HG02981 (cell line): ENCODE measurements around the gene TCN2.
A peak's percentile ranks its signal among the peaks of the same experiment; 100 is the strongest.
"Not testable (repeated sequence)": the region's sequence is repeated elsewhere in the genome, so short reads cannot be mapped to it uniquely, and the experiment has no call there.

Source experiments
- ATAC-seq: cut with Tn5 transposase; IDR thresholded peaks from one replicate; pipeline ENCODE4 v1.9.1; 2021; ENCODE audit warnings: mild to moderate bottlenecking, moderate library complexity; ENCODE audit not compliant: unreplicated experiment

Gene TCN2

DNA sequence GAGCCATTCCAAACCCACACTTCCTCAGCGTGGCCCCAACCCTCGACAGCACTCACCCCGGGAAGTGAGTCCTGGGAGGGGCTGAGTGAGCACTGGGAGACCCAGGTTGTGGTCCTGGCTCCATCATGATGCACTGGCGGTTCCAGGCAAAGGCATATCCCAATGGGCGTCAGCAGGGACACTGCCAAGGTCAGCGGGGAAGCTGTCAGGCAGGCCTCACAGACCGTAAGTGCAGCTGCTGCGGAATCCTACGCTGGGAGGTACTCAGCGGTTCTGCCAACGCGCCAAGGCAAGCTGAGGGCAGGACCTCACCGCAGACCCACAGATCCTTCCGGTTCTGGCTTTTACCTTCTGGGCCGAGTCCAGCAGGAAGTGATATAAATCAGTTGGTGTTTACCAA lies 31.1 kb upstream of the TCN2 start:
- ATAC-seq: no peak

DNA sequence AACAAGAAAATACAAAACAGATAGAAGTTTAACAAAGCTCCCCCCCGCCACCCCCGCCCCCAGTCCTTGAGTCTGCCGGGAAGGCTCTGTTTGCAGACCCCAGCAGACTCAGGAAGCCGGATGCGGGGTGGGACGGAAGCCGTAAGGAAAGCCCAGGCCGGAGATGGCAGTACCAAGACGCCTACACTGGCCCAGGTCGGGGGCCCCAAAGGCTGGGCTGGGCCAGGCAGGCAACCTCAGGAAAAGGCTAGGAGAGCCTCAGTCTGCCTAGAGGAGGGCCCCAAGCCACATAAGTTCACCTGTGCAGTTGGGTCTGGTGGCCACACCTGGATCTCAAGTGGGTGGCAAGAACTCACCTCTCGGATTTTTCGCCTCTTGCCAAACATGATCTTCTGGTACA lies 28.5 kb upstream of the TCN2 start:
- ATAC-seq: no peak

DNA sequence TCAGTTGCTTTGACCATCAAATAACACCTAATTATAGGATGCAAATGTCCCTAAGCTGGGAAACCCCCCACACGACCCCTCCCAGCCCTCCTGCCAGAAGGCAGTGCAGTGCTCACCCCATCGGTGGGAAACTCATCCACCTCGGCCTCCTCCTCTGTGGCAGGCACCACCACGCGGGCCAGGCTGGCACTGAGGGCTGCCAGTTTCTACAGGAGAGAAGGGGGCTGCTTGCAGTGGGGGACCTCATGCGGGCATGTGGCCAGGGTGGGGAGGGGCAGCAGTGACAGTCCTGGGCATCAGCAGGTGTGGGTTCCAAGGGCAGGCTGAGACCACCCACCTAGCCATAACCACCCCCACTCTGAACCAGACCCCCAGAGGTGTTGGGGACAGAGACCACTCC lies 26.1 kb upstream of the TCN2 start:
- no peak for ATAC-seq

DNA sequence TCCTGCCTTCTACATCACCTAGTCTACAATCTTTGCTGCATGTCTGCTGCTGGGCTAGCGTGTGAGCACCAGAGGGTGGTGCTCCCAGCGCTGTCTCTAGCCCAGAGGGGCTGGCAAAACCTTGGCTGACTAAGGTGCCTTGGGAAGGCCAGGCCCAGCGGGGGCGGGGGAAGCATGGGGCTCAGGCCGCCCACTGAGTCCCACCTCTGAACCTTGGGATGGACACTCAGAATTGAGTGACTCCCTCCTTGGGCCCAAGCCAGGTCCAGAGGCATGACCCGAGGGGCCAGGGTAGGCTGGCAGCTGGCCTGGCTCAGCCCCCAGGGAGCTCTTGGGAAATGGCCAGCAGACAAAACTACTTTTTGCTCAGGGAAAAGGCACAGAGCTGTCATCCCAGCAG lies 24.9 kb upstream of the TCN2 start:
- ATAC-seq: no peak

DNA sequence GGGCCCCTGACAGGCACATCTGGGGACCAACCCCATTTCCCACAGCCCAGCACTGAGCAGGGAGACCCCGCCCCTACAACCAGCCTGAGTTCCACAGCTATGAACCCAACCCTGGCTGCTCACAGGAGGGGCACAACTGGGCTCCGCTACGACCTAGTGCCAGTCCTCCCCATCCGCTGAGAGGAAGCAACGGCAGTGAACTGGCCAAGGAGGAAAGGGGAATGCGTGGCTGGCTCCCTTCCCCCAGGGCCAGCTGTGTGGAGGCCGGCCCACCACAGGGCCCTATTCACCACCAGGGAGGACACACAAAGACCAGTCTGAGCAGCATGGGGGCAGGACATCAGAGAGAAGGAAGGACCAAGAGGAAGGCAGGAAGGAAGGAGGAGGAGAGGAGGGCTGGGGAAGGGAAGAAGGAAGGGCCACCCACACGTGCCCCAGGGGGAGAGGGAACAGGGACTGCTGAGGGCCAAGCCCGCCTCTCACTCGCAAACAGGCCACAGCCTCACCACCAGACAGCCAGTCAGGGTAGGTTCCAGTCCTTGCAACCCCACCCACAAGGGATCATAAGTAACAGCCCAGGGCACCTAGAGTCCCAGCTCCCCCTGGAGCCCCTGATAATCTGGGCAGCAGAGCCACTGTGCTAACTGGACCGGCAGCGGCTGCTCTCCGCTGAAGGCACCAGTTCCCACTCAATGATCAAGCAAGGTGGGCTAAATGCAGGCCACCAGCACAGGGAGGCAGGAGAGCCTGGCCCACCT lies 24.0 kb upstream of the TCN2 start:
- ATAC-seq: no peak

DNA sequence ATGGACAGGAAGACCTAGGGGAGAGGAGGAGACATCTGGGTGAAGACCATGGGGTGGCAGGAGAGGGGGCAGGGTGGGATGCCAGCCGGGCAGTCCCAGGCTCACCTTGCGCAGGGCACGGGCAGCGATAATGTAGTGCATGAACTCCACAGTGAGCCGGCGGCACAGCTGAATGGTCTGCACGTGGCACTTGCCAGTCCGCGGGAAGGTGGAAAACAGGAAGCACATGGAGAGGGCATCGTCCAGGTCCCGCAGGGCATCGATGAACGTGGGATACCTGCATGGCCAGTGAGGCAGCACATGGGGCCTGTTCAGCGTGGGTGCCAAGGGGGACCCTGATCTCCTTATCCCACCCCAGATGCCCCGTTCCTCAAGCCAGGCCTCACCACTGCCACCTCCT lies 22.5 kb upstream of the TCN2 start:
- ATAC-seq: no peak

DNA sequence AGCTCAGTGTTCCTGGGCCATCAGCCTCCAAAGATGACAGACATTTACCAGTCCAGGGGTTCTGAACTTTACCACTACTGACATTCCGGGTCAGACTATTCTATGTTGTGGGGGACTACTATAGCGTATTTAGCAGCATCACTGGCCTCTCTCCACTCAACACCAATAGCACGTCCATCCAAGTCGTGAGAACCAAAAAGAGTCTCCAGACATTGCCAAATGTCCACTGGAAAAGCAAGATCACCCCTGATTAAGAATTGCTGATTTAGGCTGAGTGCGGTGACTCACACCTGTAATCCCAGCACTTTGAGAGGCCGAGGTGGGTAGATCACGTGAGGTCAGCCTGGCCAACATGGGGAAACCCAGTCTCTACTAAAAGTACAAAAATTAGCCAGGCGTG lies 20.6 kb upstream of the TCN2 start:
- ATAC-seq: no peak

DNA sequence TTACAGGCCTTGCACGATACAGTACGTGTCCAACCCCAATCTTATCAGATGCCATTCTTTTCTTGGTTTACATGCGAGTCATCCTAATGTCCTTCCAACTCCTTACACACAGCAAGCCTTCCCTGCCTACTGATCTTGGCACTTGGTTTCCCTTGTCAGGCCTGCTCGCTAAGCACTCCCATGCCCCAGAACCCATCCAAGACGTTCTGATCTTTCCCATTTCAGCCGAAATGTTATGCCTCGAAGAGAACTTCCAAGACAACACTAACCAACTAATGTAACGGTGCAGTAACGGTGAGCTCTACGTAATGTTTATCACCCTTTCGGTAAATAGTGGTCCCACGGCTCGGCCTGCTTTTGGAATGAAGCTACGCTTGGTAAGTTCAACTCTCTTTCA lies 15.8 kb upstream of the TCN2 start:
- no peak for ATAC-seq

DNA sequence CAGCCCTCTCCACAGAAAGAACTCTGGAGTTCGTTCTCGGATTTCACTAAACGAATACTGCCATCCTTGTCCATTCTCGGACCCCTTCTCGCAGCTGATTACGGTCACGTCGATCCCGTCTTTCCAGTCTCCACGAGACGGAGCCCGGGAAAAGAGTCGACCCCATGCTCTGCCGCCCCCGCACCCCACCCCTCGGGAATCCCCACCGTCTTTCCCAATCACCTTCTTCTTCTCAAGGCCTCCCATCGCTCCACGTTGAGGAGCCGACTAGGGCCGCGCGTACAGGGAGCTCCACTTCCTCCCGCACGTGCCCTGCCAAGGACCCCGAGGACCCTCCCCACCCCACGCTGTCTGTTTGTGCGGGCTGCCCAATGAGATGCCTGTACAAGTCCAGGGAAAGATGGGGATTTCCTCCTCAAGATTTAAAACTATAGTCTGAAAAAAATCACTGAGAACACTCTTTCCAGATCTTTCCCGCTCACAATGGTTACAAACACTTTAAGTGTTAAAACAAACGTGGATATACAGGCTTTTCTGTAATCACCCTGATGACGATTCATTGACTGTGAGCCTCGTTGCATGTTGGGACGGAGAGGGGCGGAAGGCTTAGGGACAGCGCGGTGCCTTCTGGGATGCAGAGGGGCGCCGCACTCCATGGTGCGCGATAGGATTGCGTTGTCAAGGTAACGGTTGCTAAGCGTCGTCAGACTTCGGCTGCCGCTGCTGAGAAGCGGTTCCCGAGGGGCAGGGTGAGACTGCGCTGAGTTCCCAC lies 15.2 kb upstream of the TCN2 start, which contains the start of gene PES1:
Gene PES1, minus strand, starts transcription at position 323 of the 772 bp plus-strand sequence. Its CDS starts 77 bp downstream, at position 246.
- ATAC-seq: peak; percentile 96

DNA sequence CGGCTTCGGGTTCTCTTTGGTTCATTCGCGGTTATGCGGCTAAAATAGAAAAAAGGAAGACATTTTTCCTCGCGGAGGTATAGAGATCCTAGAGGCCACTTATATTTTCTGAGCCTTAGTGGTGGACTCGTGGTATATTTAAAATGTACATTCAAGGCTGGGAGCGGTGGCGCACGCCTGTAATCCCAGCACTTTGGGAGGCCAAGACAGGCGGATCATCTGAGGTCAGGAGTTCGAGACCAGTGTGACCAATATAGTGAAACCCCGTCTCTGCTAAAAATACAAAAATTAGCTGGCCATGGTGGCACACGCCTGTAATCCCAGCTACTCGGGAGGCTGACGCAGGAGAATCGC lies 14.6 kb upstream of the TCN2 start:
- ATAC-seq: not testable (repeated sequence)

DNA sequence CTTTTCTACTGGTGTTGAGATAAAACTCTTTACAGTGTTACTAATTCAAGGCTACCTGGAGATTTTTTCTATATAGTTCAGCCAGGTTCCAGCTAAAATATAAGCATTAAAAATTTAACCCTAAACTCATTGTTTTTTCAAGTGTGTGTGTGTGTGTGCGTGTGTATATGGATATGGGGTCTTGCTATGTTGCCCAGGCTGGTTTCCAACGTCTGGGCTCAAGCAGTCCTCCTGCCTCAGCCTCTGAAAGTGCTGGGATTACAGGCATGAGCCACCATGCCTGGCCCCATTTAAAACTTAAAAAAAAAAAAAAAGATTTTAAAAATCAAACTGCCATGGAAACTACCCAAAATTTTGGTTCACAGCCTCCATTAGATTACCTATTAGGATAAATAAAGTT lies 10.8 kb upstream of the TCN2 start:
- no peak for ATAC-seq

DNA sequence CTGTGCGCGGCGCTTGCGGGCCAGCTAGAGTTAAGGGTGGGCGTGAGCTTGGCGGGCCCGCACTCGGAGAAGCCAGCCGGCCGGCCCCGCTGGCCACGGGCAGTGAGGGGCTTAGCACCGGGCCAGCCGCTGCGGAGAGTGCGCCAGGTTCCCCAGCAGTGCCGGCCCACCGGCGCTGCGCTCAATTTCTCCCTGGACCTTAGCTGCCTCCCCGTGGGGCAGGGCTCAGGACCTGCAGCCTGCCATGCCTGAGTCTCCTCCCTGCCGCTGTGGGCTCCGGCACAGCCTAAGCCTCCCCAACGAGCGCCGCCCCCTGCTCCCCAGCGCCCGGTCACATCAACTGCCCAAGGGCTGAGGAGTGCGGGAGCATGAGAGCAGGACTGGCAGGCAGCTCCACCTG lies 10.1 kb upstream of the TCN2 start:
- no peak for ATAC-seq

DNA sequence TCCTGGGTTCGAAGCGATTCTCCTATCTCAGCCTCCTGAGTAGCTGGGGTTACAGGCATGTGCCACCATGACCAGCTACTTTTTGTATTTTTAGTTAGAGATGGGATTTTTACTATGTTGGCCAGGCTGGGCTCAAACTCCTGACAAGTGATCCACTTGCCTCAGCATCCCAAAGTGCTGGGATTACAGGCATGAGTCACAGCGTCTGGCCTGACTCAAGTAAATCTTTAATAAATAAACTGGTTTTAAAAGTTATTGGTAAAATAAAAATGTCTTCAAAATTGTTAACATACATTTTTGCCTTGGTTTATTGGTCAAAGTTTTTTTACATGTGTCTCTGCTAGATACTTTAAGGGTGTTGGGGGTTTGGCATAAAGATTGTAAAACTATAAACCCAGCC lies 8.0 kb upstream of the TCN2 start:
- no peak for ATAC-seq

DNA sequence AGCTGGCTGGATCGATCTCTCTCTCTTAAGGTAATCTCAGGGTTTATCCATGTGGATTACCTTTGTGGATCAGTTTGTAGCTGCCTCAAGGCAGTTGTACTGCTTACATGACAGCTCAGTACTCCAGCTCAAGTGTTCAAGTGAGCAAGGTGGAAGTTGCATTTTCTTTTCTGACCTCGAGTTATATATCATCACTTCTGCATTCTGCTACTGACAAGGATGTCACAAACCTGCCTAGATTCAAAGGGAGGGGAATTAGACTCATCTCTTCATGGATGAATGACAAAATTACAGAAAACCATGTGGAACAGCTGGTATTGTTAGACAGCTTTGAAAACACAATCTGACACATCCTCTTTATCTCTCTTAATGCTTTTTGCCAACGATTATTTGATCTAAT lies 6.1 kb upstream of the TCN2 start:
- no peak for ATAC-seq

DNA sequence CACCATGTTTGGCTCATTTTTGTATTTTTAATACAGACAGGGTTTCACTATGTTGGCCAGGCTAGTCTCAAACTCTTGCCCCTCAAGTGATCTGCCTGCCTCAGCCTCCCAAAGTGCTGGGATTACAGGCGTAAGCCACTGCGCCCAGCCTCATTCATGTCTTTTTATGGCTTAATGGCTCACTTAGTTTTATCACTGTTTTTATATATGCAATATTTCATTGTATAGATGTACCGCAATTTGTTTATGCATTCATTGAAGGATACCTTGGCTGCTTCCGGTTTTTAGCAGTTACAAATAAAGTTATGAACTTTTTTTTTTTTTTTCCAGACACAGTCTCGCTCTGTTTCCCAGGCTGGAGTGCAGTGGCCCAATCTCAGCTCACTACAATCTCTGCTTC lies 5.5 kb upstream of the TCN2 start:
- ATAC-seq: no peak

DNA sequence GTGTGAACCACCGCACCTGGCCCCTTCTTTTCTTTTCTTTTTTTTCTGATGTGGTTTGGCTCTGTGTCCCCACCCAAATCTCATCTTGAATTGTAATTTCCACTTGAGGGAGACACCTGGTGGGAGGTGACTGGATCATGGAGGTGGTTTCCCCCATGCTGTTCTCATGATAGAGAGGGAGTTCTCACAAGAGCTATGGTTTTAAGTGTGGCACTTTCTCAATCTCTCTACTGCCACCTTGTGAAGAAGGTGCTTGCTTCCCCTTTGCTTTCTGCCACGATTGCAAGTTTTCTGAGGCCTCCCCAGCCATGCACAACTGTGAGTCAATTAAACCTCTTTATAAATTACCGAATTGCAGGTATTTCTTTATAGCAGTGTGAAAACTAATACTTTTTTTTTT lies 4.9 kb upstream of the TCN2 start:
- ATAC-seq: no peak

DNA sequence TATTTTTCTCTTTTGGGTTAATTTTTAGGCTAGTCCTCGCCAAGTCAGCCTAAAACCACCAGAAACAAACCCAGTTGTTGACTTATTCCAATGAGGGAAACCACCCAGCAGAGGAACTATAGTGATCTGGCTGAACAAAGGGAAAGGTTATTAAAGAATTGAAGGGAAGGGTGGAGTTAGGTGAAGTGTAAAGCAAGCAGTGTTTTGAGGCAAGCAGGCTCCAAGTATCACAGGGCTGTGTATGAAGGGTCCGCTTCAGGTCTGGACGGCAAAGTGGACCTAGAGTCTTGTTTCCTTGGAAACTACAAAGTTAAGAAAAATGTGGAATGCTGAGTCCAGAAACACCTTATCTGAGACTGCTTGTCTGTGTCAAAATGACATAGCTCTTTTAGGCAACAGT lies 3.2 kb upstream of the TCN2 start:
- no peak for ATAC-seq

DNA sequence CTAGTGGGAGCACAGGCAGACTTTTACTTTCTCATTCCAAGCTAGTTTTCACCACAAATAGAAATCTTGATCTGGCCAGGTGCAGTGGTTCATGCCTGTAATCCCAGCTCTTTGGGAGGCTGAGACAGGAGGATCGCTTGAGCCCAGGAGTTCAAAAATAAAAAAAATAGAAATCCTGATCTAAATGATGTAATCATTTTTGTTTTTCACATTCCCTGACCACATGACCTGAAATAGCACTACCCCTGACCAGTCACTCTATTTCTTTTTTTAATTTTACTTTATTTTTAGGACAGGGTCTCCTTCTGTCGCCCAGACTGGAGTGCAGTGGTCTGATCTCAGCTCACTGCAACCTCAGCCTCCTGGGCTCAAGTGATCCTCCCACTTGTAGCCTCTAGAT lies 2.3 kb upstream of the TCN2 start:
- ATAC-seq: no peak

DNA sequence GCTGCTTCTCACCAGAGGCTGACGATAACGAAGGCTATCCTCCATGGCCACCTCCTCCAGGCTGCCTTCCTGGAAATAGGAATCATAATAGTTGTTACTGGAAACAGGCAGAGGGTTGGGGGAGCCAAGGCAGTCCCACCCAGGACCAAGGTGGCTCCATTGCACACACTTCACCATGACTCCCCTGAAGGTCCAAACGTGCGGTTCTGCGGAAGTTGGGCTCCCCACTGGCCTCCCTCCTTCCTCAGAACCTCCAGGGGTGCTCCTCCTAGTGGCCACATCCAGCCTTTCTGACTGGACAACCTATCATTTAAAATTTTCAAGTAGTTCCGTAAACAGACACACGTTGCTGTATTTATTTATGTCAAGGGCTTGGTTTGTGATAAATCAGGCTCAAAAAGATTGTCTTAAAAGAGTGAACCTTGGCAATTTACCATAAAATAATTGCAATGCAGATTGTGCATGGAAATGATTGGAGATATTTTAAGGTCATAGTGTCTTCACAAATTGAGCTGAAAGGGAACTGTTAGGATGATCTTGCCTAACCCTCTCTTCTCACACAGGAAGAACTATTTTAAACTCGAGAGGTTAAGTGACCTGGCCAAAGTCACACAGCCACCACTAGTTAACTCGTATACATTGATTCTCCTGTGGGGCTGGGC lies 1.4 kb upstream of the TCN2 start:
- ATAC-seq: no peak

DNA sequence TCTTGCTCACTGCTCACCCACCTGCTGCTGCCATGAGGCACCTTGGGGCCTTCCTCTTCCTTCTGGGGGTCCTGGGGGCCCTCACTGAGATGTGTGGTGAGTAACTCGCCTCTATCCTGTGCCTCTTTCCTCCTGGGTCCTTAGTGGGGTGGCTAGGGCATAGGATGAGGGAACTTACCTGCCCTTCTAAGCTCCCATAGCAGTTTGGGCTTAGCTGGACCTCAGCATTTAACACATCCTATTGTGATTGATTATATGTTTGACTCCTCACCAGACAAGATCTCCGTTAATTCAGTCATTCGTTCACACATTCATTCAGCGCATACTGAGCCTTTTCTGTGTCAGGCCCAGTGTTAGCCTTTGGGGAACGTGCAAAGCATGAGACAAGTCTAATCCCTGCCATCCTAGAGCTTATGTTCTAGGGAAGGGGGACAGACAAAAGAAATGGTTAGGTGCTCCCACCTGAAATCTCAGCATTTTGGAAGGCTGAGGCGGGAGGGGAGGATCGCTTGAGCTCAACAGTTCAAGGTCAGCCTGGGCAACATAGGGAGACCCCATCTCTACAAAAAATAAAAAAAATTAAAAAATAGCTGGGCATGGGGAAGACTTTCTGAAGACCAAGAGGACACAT lies 441 bp downstream of the TCN2 start:
- ATAC-seq: no peak

DNA sequence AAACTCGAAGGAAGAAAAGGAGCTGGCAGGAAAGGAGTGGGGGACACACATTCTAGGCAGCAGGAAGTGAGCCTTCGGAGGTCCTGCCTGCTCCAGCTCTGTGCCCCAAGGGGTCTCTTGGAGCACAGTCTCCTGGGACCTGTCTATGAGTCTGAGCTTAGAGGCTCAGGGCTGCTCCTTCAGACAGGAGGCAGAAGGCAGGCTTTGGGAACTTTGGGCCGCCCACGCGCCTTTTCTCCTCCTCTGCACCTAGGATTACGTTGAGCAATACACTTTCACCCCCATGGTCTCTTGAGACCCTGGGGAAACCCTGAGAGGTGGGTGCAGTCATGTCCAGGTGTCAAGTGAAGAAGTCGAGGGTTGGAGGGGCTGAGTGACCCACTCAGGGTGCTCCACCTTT lies 965 bp downstream of the TCN2 start:
- ATAC-seq: no peak
